GM23338 (cell line): ENCODE data around the gene NF1. TPM values are rescaled to one million over a fixed set of nuclear protein-coding genes. Genes with fewer than 3 reads are reported as not detected.

Experiments used
- ATAC-seq: fragments of 200-7000 bp; cut with Tn5 transposase; 3 replicates; pipeline ENCODE4 v1.9.1; 2020
- DNase-seq: peaks from one replicate; pipeline ENCODE4 v3.0.0-alpha.2; 2015; ENCODE audit warnings: low spot score
- H2AFZ ChIP-seq: fragments of 200-600 bp; sonication (generic); 2 replicates; pipeline ENCODE4 v1.8.0; 2016; ENCODE audit warnings: antibody characterized with exemption, mild to moderate bottlenecking, moderate library complexity
- H3F3A ChIP-seq: fragments of 200-600 bp; sonication (generic); replicated peaks from 2 replicates; pipeline ENCODE4 v1.8.0; 2017; ENCODE audit warnings: antibody characterized with exemption, mixed run types, low read depth
- H3K27ac ChIP-seq: fragments of 200-600 bp; sonication (generic); 2 replicates; pipeline ENCODE4 v1.6.1; 2016; ENCODE audit warnings: low read depth
- H3K27me3 ChIP-seq: fragments of 200-600 bp; sonication (generic); 2 replicates; pipeline ENCODE4 v1.8.0; 2016; ENCODE audit warnings: mild to moderate bottlenecking, mixed run types, moderate library complexity; ENCODE audit not compliant: insufficient read depth
- H3K36me3 ChIP-seq: fragments of 200-600 bp; sonication (generic); 2 replicates; pipeline ENCODE4 v1.8.0; 2016; ENCODE audit warnings: mild to moderate bottlenecking; ENCODE audit not compliant: insufficient read depth
- H3K4me1 ChIP-seq: fragments of 200-600 bp; sonication (generic); 2 replicates; pipeline ENCODE4 v1.8.0; 2016; ENCODE audit warnings: mild to moderate bottlenecking, moderate library complexity; ENCODE audit not compliant: insufficient read depth
- H3K4me2 ChIP-seq: fragments of 200-600 bp; sonication (generic); 2 replicates; pipeline ENCODE4 v1.7.1; 2017; ENCODE audit warnings: mixed run types
- H3K4me3 ChIP-seq: fragments of 200-600 bp; sonication (generic); 2 replicates; pipeline ENCODE4 v1.6.1; 2016; ENCODE audit warnings: mixed run types
- H3K79me2 ChIP-seq: fragments of 200-600 bp; sonication (generic); replicated peaks from 2 replicates; pipeline ENCODE4 v1.8.0; 2017; ENCODE audit warnings: mild to moderate bottlenecking; ENCODE audit not compliant: insufficient read depth
- H3K9me2 ChIP-seq: fragments of 200-600 bp; sonication (generic); 2 replicates; pipeline ENCODE4 v1.8.0; 2017; ENCODE audit not compliant: insufficient read depth
- H4K20me1 ChIP-seq: fragments of 200-600 bp; sonication (generic); replicated peaks from 2 replicates; pipeline ENCODE4 v1.8.0; 2017; ENCODE audit warnings: mild to moderate bottlenecking; ENCODE audit not compliant: insufficient read depth
- H3K27ac Mint-ChIP-seq: 2 replicates; pipeline ENCODE4 v1.8.0; 2020; ENCODE audit warnings: inconsistent platforms, mild to moderate bottlenecking, moderate library complexity, mixed read lengths
- H3K27me3 Mint-ChIP-seq: 3 replicates; pipeline ENCODE4 v1.8.0; 2022; ENCODE audit warnings: low read depth, mild to moderate bottlenecking, moderate library complexity, mixed read lengths, inconsistent platforms; ENCODE audit not compliant: insufficient read depth, poor library complexity
- H3K36me3 Mint-ChIP-seq: 3 replicates; pipeline ENCODE4 v1.8.0; 2021; ENCODE audit warnings: low read depth, mild to moderate bottlenecking, inconsistent platforms, moderate library complexity, mixed read lengths
- H3K4me1 Mint-ChIP-seq: 3 replicates; pipeline ENCODE4 v1.8.0; 2020; ENCODE audit warnings: mild to moderate bottlenecking, inconsistent platforms, mixed read lengths
- H3K4me3 Mint-ChIP-seq: 3 replicates; pipeline ENCODE4 v1.8.0; 2021; ENCODE audit warnings: moderate library complexity, mild to moderate bottlenecking, inconsistent platforms, mixed read lengths
- H3K9me3 Mint-ChIP-seq: 3 replicates; pipeline ENCODE4 v1.8.0; 2020; ENCODE audit warnings: moderate library complexity, mild to moderate bottlenecking, inconsistent platforms, mixed read lengths
- CREB1 ChIP-seq: fragments of 250-450 bp; sonication (Bioruptor Pico); IDR thresholded peaks from 2 replicates; pipeline ENCODE4 v1.5.0; 2020; ENCODE audit warnings: low read depth, mild to moderate bottlenecking, moderate library complexity
- EZH2 ChIP-seq: fragments of 200-600 bp; sonication (generic); IDR thresholded peaks from one replicate; pipeline ENCODE4 v1.8.0; 2017; ENCODE audit warnings: antibody characterized with exemption, mild to moderate bottlenecking, low read depth; ENCODE audit not compliant: unreplicated experiment
- EZH2phosphoT487 ChIP-seq: fragments of 200-600 bp; sonication (generic); IDR thresholded peaks from one replicate; pipeline ENCODE4 v1.8.1; 2018; ENCODE audit warnings: antibody characterized with exemption; ENCODE audit not compliant: unreplicated experiment
- JUNB ChIP-seq: IDR thresholded peaks from one replicate; pipeline ENCODE4 v1.6.1; 2016; ENCODE audit warnings: antibody characterized with exemption; ENCODE audit not compliant: unreplicated experiment
- NANOG ChIP-seq: IDR thresholded peaks from 2 replicates; pipeline ENCODE4 v1.6.1; 2016; ENCODE audit warnings: antibody characterized with exemption, borderline replicate concordance
- POLR2AphosphoS5 ChIP-seq: IDR thresholded peaks from 2 replicates; pipeline ENCODE4 v1.6.1; 2016; ENCODE audit warnings: antibody characterized with exemption, low read depth
- STAT1 ChIP-seq: IDR thresholded peaks from one replicate; pipeline ENCODE4 v1.6.1; 2016; ENCODE audit warnings: antibody characterized with exemption; ENCODE audit not compliant: unreplicated experiment
- ZNF114 ChIP-seq: fragments of 250-450 bp; sonication (Bioruptor Pico); IDR thresholded peaks from 2 replicates; pipeline ENCODE4 v1.5.0; 2020; ENCODE audit warnings: mild to moderate bottlenecking, moderate library complexity
- ZNF331 ChIP-seq: fragments of 250-450 bp; sonication (Bioruptor Pico); IDR thresholded peaks from 2 replicates; pipeline ENCODE4 v1.5.0; 2020; ENCODE audit warnings: low read depth, mild to moderate bottlenecking, moderate library complexity
- polyA plus RNA-seq: library from polyadenylated mRNA; unstranded; fragments of >200 nt; fragmentation: Nextera tagmentation; extraction: Ambion mirVana; gene quantifications from 2 replicates; pipeline ENCODE4 v1.2.1, GENCODE V29; 2016
- total RNA-seq: library from RNA; depleted of rRNA; stranded (reverse); fragments of >200 nt; shearing (Covaris generic); gene quantifications from 2 replicates; pipeline ENCODE4 v1.2.3, GENCODE V29; 2014
- TF ChIP-seq, protein P1 (sequence below): IDR thresholded peaks from 2 replicates; pipeline ENCODE4 v1.6.1; 2016; ENCODE audit warnings: antibody characterized with exemption
- TF ChIP-seq, protein P2 (sequence below), 2 experiments: fragments of 200-600 bp in 1 of 2; sonication (generic) in 1 of 2; conservative IDR thresholded peaks; 2 replicates each; pipeline versions ENCODE4 v1.5.1 to v1.6.1; 2016 to 2017; ENCODE audit warnings: antibody characterized with exemption in 2 of 2, low read depth in 2 of 2, mild to moderate bottlenecking in 2 of 2, moderate library complexity in 1 of 2
- TF ChIP-seq, protein P3 (sequence below): fragments of 250-450 bp; sonication (Bioruptor Pico); IDR thresholded peaks from 2 replicates; pipeline ENCODE4 v1.5.0; 2020; ENCODE audit warnings: mild to moderate bottlenecking, moderate library complexity
- TF ChIP-seq, protein P4 (sequence below): IDR thresholded peaks from one replicate; pipeline ENCODE4 v1.6.1; 2018; ENCODE audit warnings: antibody characterized with exemption; ENCODE audit not compliant: unreplicated experiment

Gene NF1
- total and polyA plus RNA-seq, 2 experiments from 2014 or later, result 16.3 to 49.7 TPM

DNA sequence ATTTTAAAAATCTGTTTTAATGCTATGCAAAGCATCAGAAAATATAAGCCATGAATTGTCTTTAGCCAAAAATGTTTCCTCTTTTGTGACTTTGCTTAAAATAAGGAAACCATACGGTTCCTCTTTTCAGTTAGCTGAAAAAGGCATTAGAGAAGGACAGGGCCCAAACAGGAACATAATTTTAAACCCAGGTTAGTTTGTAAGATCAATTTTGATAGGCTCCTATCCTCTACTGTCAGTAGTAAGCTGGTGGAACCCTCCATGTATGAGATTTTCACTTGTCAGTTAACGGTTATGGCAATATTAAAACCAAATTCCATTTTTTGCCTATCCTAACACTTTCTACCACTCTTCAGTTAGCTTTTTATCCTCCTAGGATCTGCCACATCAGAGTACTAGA, 214.8 kb downstream of the NF1 start:
- Histone ChIP-seq H3K4me1 (peaks cover 5% of the 10 kb centered on the region; the same call in 1 of the 2 replicates), H3K4me3 (no peak overlapping the region), H3K27me3 (no peaks in the 10 kb centered on the region), H3K36me3 (no peaks in the 10 kb centered on the region), H3F3A (no peaks in the 10 kb centered on the region), H3K27ac (no peak overlapping the region), H3K9me2 (peaks cover 5% of the 10 kb centered on the region; the same call in 1 of the 2 replicates), H2AFZ (no peak overlapping the region), H3K4me2 (no peak overlapping the region), H3K79me2 (no peaks in the 10 kb centered on the region), H4K20me1 (no peaks in the 10 kb centered on the region; the same call in 1 of the 2 replicates)
- Mint-ChIP-seq H3K9me3 (no peaks in the 10 kb centered on the region), H3K4me1 (peaks cover 9% of the 10 kb centered on the region), H3K36me3 (no peaks in the 10 kb centered on the region), H3K27me3 (no peaks in the 10 kb centered on the region), H3K4me3 (no peak overlapping the region), H3K27ac (no peak overlapping the region)
- DNase-seq (no peak), ATAC-seq (no peak)
- TF ChIP-seq CREB1 (CRISPR knock-in tag), result no peak
- no peak for TF ChIP-seq ZNF331 (CRISPR knock-in tag)
- TF ChIP-seq, protein P1, sequence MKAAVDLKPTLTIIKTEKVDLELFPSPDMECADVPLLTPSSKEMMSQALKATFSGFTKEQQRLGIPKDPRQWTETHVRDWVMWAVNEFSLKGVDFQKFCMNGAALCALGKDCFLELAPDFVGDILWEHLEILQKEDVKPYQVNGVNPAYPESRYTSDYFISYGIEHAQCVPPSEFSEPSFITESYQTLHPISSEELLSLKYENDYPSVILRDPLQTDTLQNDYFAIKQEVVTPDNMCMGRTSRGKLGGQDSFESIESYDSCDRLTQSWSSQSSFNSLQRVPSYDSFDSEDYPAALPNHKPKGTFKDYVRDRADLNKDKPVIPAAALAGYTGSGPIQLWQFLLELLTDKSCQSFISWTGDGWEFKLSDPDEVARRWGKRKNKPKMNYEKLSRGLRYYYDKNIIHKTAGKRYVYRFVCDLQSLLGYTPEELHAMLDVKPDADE, result no peak
- no peak for TF ChIP-seq EZH2phosphoT487
- TF ChIP-seq JUNB, result no peak
- no peak for TF ChIP-seq ZNF114 (CRISPR knock-in tag)
- no peak for TF ChIP-seq EZH2
- no peak for TF ChIP-seq STAT1
- TF ChIP-seq, protein P2, sequence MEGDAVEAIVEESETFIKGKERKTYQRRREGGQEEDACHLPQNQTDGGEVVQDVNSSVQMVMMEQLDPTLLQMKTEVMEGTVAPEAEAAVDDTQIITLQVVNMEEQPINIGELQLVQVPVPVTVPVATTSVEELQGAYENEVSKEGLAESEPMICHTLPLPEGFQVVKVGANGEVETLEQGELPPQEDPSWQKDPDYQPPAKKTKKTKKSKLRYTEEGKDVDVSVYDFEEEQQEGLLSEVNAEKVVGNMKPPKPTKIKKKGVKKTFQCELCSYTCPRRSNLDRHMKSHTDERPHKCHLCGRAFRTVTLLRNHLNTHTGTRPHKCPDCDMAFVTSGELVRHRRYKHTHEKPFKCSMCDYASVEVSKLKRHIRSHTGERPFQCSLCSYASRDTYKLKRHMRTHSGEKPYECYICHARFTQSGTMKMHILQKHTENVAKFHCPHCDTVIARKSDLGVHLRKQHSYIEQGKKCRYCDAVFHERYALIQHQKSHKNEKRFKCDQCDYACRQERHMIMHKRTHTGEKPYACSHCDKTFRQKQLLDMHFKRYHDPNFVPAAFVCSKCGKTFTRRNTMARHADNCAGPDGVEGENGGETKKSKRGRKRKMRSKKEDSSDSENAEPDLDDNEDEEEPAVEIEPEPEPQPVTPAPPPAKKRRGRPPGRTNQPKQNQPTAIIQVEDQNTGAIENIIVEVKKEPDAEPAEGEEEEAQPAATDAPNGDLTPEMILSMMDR (conservative IDR thresholded peaks at IDR 0.05; ENCODE audit: low read depth in 2 of 2), result no peak
- TF ChIP-seq NANOG, result no peak
- TF ChIP-seq, protein P3, sequence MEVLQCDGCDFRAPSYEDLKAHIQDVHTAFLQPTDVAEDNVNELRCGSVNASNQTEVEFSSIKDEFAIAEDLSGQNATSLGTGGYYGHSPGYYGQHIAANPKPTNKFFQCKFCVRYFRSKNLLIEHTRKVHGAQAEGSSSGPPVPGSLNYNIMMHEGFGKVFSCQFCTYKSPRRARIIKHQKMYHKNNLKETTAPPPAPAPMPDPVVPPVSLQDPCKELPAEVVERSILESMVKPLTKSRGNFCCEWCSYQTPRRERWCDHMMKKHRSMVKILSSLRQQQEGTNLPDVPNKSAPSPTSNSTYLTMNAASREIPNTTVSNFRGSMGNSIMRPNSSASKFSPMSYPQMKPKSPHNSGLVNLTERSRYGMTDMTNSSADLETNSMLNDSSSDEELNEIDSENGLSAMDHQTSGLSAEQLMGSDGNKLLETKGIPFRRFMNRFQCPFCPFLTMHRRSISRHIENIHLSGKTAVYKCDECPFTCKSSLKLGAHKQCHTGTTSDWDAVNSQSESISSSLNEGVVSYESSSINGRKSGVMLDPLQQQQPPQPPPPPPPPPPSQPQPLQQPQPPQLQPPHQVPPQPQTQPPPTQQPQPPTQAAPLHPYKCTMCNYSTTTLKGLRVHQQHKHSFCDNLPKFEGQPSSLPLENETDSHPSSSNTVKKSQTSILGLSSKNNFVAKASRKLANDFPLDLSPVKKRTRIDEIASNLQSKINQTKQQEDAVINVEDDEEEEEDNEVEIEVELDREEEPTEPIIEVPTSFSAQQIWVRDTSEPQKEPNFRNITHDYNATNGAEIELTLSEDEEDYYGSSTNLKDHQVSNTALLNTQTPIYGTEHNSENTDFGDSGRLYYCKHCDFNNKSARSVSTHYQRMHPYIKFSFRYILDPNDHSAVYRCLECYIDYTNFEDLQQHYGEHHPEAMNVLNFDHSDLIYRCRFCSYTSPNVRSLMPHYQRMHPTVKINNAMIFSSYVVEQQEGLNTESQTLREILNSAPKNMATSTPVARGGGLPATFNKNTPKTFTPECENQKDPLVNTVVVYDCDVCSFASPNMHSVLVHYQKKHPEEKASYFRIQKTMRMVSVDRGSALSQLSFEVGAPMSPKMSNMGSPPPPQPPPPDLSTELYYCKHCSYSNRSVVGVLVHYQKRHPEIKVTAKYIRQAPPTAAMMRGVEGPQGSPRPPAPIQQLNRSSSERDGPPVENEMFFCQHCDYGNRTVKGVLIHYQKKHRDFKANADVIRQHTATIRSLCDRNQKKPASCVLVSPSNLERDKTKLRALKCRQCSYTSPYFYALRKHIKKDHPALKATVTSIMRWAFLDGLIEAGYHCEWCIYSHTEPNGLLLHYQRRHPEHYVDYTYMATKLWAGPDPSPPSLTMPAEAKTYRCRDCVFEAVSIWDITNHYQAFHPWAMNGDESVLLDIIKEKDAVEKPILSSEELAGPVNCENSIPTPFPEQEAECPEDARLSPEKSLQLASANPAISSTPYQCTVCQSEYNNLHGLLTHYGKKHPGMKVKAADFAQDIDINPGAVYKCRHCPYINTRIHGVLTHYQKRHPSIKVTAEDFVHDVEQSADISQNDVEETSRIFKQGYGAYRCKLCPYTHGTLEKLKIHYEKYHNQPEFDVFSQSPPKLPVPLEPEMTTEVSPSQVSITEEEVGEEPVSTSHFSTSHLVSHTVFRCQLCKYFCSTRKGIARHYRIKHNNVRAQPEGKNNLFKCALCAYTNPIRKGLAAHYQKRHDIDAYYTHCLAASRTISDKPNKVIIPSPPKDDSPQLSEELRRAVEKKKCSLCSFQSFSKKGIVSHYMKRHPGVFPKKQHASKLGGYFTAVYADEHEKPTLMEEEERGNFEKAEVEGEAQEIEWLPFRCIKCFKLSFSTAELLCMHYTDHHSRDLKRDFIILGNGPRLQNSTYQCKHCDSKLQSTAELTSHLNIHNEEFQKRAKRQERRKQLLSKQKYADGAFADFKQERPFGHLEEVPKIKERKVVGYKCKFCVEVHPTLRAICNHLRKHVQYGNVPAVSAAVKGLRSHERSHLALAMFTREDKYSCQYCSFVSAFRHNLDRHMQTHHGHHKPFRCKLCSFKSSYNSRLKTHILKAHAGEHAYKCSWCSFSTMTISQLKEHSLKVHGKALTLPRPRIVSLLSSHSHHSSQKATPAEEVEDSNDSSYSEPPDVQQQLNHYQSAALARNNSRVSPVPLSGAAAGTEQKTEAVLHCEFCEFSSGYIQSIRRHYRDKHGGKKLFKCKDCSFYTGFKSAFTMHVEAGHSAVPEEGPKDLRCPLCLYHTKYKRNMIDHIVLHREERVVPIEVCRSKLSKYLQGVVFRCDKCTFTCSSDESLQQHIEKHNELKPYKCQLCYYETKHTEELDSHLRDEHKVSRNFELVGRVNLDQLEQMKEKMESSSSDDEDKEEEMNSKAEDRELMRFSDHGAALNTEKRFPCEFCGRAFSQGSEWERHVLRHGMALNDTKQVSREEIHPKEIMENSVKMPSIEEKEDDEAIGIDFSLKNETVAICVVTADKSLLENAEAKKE (CRISPR knock-in tag), result no peak
- TF ChIP-seq, protein P4, sequence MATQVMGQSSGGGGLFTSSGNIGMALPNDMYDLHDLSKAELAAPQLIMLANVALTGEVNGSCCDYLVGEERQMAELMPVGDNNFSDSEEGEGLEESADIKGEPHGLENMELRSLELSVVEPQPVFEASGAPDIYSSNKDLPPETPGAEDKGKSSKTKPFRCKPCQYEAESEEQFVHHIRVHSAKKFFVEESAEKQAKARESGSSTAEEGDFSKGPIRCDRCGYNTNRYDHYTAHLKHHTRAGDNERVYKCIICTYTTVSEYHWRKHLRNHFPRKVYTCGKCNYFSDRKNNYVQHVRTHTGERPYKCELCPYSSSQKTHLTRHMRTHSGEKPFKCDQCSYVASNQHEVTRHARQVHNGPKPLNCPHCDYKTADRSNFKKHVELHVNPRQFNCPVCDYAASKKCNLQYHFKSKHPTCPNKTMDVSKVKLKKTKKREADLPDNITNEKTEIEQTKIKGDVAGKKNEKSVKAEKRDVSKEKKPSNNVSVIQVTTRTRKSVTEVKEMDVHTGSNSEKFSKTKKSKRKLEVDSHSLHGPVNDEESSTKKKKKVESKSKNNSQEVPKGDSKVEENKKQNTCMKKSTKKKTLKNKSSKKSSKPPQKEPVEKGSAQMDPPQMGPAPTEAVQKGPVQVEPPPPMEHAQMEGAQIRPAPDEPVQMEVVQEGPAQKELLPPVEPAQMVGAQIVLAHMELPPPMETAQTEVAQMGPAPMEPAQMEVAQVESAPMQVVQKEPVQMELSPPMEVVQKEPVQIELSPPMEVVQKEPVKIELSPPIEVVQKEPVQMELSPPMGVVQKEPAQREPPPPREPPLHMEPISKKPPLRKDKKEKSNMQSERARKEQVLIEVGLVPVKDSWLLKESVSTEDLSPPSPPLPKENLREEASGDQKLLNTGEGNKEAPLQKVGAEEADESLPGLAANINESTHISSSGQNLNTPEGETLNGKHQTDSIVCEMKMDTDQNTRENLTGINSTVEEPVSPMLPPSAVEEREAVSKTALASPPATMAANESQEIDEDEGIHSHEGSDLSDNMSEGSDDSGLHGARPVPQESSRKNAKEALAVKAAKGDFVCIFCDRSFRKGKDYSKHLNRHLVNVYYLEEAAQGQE, result no peak
- no peak for TF ChIP-seq POLR2AphosphoS5
